Fibroblast of skin of right quadriceps (primary cell): ENCODE measurements around the gene PALLD.

Experiments
- DNase-seq: peaks from one replicate; pipeline ENCODE4 v3.0.0-alpha.2; 2013

The PALLD gene

GRCh38 chr4:168859100-168859499, 362.2 kb downstream of the PALLD start:
- DNase-seq = no peak

GRCh38 chr4:168859888-168860694, 363.2 kb downstream of the PALLD start:
- no peak for DNase-seq

- no peak for DNase-seq
These were observed 364.0 kb downstream of the PALLD start for GRCh38 chr4:168860827-168861226.

GRCh38 chr4:168863719-168864647, 367.1 kb downstream of the PALLD start:
- peak; percentile 70 for DNase-seq

GRCh38 chr4:168864821-168865541, 368.1 kb downstream of the PALLD start:
- peak; percentile 92 for DNase-seq

- DNase-seq = no peak
These were observed 369.0 kb downstream of the PALLD start for GRCh38 chr4:168865854-168866253.

GRCh38 chr4:168866635-168867034, 369.8 kb downstream of the PALLD start:
- no peak for DNase-seq

GRCh38 chr4:168867128-168867527, 370.3 kb downstream of the PALLD start:
- DNase-seq = no peak

GRCh38 chr4:168868044-168868781, 371.4 kb downstream of the PALLD start:
- peak; percentile 97 for DNase-seq

GRCh38 chr4:168868802-168869201, 371.9 kb downstream of the PALLD start:
- no peak for DNase-seq

- DNase-seq = no peak
These were observed 373.2 kb downstream of the PALLD start for GRCh38 chr4:168870004-168870403.

- DNase-seq = peak; percentile 60
These were observed 374.8 kb downstream of the PALLD start for GRCh38 chr4:168871632-168872031.

- no peak for DNase-seq
These were observed 377.2 kb downstream of the PALLD start for GRCh38 chr4:168874083-168874482.

- DNase-seq = no peak
These were observed 379.3 kb downstream of the PALLD start for GRCh38 chr4:168876106-168876505.

- peak; percentile 46 for DNase-seq
These were observed 380.9 kb downstream of the PALLD start for GRCh38 chr4:168877511-168878491.

GRCh38 chr4:168878623-168879022, 381.8 kb downstream of the PALLD start:
- no peak for DNase-seq

GRCh38 chr4:168879188-168879587, 382.3 kb downstream of the PALLD start:
- no peak for DNase-seq

- DNase-seq = peak; percentile 69
These were observed 383.3 kb downstream of the PALLD start for GRCh38 chr4:168880072-168880675.

GRCh38 chr4:168880811-168881595, 384.2 kb downstream of the PALLD start:
- DNase-seq = no peak
